ENCODE results near the gene ZNF853. TPM values are rescaled to one million over a fixed set of nuclear protein-coding genes. Genes with fewer than 3 reads are reported as not detected.

ZNF853 gene
- 10 to 100 TPM in 2 of 5 donors, 1 to 10 TPM in 3; 3.8 to 30.9 (median 8.6) TPM for total RNA-seq
- polyA plus RNA-seq, result 1 to 10 TPM; 1.6 to 2.6 (median 2.0) TPM
- long read RNA-seq, donor 1, partial matches to known transcripts, result 0 of 4 reads
- long read RNA-seq, donor 1, other reads (novel, unspliced or antisense), result 0 of 4 reads
- long read RNA-seq, donor 2, partial matches to known transcripts, result 0 of 2 reads
- long read RNA-seq, donor 2, other reads (novel, unspliced or antisense), result 0 of 2 reads
- long read RNA-seq, donor 3, partial matches to known transcripts, result 6 of 7 reads
- long read RNA-seq, donor 3, other reads (novel, unspliced or antisense), result 0 of 7 reads
- long read RNA-seq, donor 4, partial matches to known transcripts, result 0 of 1 reads
- long read RNA-seq, donor 4, other reads (novel, unspliced or antisense), result 0 of 1 reads
- long read RNA-seq, donor 5, partial matches to known transcripts, result 0 of 3 reads
- long read RNA-seq, donor 5, other reads (novel, unspliced or antisense), result 0 of 3 reads
- long read RNA-seq, donor 6, transcript ZNF853-201 (3 exons, 3,857 nt), result major isoform, 6 of 11 reads
- long read RNA-seq, donor 6, partial matches to known transcripts, result 0 of 11 reads
- long read RNA-seq, donor 6, other reads (novel, unspliced or antisense), result 5 of 11 reads
- long read RNA-seq, donor 7, partial matches to known transcripts, result 0 of 1 reads
- long read RNA-seq, donor 7, other reads (novel, unspliced or antisense), result 0 of 1 reads
- long read RNA-seq, donor 8, partial matches to known transcripts, result 0 of 1 reads
- long read RNA-seq, donor 8, other reads (novel, unspliced or antisense), result 0 of 1 reads
- long read RNA-seq, donor 9, partial matches to known transcripts, result 0 of 1 reads
- long read RNA-seq, donor 9, other reads (novel, unspliced or antisense), result 0 of 1 reads
- long read RNA-seq, donor 10, partial matches to known transcripts, result 0 of 1 reads
- long read RNA-seq, donor 10, other reads (novel, unspliced or antisense), result 0 of 1 reads

- peak within 1 kb of the TSS in 4 of 5 donors; percentile 17 to 74 (median 28) for H3K27ac ChIP-seq
- H3K4me3 ChIP-seq, result peak within 1 kb of the TSS; percentile 66 to 81 (median 73)
- intact Hi-C loops (cut with DNase I; ENCODE audit: low total_unique reads), result no loop called here
- peaks cover 9 to 25% (median 18%) of the 10 kb centered on the region in 4 donors for H3K4me1 ChIP-seq
- TF ChIP-seq POLR2A (IDR thresholded peaks at IDR 0.05) (no peak), POLR2AphosphoS5 (IDR thresholded peaks at IDR 0.05) (no peak), EP300 (IDR thresholded peaks at IDR 0.05) (no peak), CTCF (IDR thresholded peaks at IDR 0.05) (no peak)
- DNase-seq, result peak in 1 of 2 donors; percentile 65
- H3K36me3 ChIP-seq, result peaks cover 0 to 25% (median 0%) of the 10 kb centered on the region in 4 donors
- peaks cover 0 to 35% (median 12%) of the 10 kb centered on the region in 3 donors for H3K27me3 ChIP-seq
- 4 to 30% (median 7%) methylated on average over 4 to 82 of the region's 91 CpGs for WGBS, 5 donors
- H3K9me3 ChIP-seq, result no peaks in the 10 kb centered on the region
Measured at GRCh38 chr7:6614953-6615722, at the start of gene ZNF853. ZNF853 (plus strand) TSS chr7:6615610; CDS start chr7:6616175, 565 bp downstream.

- DNase-seq, result no peak
- Histone ChIP-seq H3K27ac (no peak overlapping the region), H3K36me3 (no peaks in the 10 kb centered on the region), H3K27me3 (peaks cover 0 to 6% (median 4%) of the 10 kb centered on the region in 3 donors), H3K9me3 (no peaks in the 10 kb centered on the region), H3K4me3 (no peak overlapping the region), H3K4me1 (no peaks in the 10 kb centered on the region)
- 65 to 81% (median 76%) methylated on average over 2 to 4 of the region's 4 CpGs for WGBS, 5 donors
- intact Hi-C loops (cut with DNase I; ENCODE audit: low total_unique reads), result no loop called here
- TF ChIP-seq EP300 (IDR thresholded peaks at IDR 0.05) (no peak), CTCF (IDR thresholded peaks at IDR 0.05) (no peak)
Measured at GRCh38 chr7:6565655-6566054, 49.8 kb upstream of the ZNF853 start.

GRCh38 chr7:6567886-6568285 lies 47.5 kb upstream of the ZNF853 start:
- TF ChIP-seq POLR2A (IDR thresholded peaks at IDR 0.05) (no peak), POLR2AphosphoS5 (IDR thresholded peaks at IDR 0.05) (no peak), EP300 (IDR thresholded peaks at IDR 0.05) (no peak), CTCF (IDR thresholded peaks at IDR 0.05) (no peak)
- intact Hi-C loops (cut with DNase I; ENCODE audit: low total_unique reads), result no loop called here
- DNase-seq, result no peak
- no peak overlapping the region for H3K27ac ChIP-seq
- no peak overlapping the region for H3K4me3 ChIP-seq
- no peaks in the 10 kb centered on the region for H3K9me3 ChIP-seq
- no peaks in the 10 kb centered on the region for H3K36me3 ChIP-seq
- H3K4me1 ChIP-seq, result no peaks in the 10 kb centered on the region
- peaks cover 0 to 8% (median 6%) of the 10 kb centered on the region in 3 donors for H3K27me3 ChIP-seq
- WGBS, 5 donors, result 83 to 90% (median 85%) methylated on average over 3 of the region's 3 CpGs

All from stomach (tissue), 19 donors.